T-helper 2 cell treated with Interferon-gamma antibody and Interleukin-4, amounts not matched to agents 100 ng/mL and 5 ng/mL, for 36 hours (primary cell): ENCODE results near the gene NOVA1. TPM values are rescaled to one million over a fixed set of nuclear protein-coding genes. Genes with fewer than 3 reads are reported as not detected.
"Not testable (repeated sequence)": the region's sequence is repeated elsewhere in the genome, so short reads cannot be mapped to it uniquely, and the experiment has no call there.

Experiments used
- intact Hi-C: fragments of 100-400 bp; cut with micrococcal nuclease; formaldehyde crosslinking; loops from one replicate; pipeline ENCODE4 v1.15.1; 2023
- total RNA-seq: library from RNA; stranded (reverse); gene quantifications from 2 replicates; pipeline ENCODE4 v1.2.3, GENCODE V29; 2022

The NOVA1 gene, protein sequence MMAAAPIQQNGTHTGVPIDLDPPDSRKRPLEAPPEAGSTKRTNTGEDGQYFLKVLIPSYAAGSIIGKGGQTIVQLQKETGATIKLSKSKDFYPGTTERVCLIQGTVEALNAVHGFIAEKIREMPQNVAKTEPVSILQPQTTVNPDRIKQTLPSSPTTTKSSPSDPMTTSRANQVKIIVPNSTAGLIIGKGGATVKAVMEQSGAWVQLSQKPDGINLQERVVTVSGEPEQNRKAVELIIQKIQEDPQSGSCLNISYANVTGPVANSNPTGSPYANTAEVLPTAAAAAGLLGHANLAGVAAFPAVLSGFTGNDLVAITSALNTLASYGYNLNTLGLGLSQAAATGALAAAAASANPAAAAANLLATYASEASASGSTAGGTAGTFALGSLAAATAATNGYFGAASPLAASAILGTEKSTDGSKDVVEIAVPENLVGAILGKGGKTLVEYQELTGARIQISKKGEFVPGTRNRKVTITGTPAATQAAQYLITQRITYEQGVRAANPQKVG
- total RNA-seq = 0.07 and 0.25 TPM in 2 replicates

DNA sequence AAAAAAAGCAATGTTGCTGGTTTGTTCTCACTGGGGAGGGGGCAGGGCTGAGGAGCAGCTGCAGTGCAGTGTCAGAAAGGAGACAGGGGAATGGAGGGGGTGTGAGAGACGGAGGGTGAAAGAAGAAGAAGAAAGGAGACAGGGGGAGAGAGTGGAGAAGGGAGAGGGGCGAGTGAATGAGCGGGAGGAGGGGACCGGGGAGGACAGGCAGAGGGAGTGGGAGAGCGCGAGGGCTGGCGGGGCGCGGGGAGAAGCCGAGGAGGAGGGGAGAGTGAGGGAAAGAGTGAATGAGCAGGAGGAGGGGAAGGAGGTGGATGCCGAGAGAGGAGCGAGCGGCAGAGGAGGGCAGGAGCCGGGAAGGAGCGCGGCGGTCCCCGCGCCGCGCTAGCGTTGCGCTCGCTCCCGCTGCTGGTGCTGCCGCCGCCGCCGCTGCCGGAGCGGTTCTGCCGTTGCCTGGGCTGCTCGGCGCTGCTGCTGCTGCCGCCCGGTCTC is at the start of gene NOVA1:
TSS of gene NOVA1 (minus strand) at position 445 of the 492 bp plus-strand sequence. CDS start 597 bp downstream, outside the sequence.
- intact Hi-C loops = no loop called here

DNA sequence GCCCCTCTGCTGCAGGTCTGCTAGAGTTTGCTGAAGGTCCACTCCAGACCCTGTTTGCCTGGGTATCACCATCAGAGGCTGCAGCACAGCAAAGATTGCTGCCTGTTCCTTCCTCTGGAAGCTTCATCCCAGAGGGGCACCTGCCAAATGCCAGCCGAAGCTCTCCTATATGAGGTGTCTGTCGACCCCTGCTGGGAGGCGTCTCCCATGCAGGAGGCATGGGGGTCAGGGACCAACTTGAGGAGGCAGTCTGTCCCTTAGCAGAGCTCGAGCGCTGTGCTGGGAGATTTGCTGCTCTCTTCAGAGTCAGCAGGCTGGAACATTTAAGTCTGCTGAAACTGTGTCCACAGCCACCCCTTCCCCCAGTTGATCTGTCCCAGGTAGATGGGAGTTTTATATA is 47.2 kb upstream of the NOVA1 start:
- intact Hi-C loops = not testable (repeated sequence)

DNA sequence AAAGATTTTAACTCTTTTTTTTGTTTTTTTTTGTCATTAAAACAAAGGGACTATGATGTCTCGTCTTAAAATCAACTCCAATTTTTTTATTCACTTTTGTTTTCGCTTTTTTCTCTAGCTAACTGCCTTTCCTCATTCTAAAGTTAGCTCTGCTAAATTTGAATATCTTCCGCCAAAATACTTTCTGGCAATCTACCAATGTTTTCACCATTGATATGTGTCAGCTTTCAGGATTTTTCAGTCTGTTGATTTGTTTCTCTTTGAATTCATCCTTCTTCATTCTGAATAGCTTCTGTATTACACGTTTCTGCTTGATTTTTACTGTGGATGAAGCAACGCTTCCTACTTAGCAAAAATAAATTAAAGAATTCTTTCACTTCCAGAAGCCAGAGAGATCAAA is 38.7 kb upstream of the NOVA1 start:
- intact Hi-C loops = no loop called here

DNA sequence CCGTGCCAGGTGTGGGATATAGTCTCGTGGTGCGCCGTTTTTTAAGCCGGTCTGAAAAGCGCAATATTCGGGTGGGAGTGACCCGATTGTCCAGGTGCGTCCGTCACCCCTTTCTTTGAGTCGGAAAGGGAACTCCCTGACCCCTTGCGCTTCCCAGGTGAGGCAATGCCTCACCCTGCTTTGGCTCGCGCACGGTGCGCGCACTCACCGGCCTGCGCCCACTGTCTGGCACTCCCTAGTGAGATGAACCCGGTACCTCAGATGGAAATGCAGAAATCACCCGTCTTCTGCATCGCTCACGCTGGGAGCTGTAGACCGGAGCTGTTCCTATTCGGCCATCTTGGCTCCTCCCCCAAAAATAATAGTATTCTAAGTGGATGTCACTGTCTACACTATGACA is 37.1 kb upstream of the NOVA1 start:
- intact Hi-C loops = not testable (repeated sequence)

DNA sequence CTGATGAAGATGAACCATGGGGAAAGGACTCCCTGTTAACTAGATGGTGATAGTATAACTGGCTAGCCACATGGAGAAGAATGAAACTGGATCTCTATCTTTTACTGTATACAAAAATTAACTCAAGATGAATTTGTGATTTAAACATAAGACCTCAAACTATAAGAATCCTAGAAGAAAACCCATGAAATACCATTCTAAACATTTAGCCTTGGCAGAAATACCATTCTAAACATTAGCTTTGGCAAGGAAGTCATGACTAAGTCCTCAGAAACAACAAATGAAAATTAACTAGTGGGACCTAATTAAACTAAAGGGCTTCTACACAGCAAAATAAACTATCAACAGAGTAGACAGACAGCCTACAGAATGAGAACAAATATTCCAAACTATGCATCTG is 28.4 kb upstream of the NOVA1 start:
- intact Hi-C loops = no loop called here

DNA sequence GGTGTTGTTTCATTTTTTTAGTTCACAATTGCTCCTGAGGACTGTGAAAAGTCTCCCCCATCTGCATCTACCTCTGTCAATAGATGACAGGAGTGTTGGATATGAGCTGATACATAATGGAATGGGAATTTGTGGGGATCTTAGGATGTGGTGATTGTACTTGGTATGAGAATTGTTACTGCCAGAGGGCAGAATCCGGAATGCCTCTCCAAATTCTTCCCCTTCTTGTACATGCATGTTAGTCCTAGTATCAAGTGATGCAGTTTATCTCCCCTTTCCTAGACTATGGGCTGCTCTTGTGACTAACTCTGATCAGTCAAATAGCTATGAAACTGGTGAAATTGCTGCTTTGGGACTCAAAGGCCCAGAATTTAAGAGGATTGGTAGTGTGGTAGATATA is 24.8 kb upstream of the NOVA1 start:
- intact Hi-C loops = no loop called here

DNA sequence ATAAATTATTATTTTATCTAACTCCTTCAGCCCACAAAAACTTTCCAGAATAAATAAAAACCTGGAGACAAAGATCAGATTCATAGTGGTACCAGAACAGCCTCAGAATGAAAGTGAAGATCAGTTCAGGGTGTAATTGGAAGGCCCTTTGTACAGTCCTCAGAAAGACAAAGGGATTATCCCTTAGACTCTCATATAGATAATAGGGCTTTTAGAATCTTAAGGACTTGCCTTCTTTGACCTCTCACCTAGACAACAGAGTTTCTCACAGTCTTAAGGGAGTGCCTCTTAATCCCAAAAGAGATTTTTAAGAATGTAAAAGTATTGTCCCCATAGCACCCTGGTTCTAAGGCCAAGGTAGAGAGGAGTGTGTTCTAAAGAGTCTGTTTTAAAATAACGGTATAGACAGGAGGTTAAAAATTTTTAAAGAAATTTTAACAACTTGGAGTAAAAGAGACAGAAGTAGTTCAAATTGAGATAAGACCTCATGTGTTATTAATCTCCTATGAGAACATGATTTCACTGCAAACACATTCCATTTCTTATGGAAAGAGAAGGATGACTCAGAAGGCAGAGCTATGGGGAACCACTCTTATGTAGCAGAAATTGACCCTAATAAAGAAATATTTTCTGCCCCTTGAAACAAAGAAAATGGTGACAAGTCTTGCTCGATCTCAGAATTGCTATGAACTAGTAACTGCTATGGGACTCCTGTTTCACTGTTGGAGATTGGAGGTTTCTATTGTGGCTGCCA is 24.2 kb upstream of the NOVA1 start:
- intact Hi-C loops = no loop called here

DNA sequence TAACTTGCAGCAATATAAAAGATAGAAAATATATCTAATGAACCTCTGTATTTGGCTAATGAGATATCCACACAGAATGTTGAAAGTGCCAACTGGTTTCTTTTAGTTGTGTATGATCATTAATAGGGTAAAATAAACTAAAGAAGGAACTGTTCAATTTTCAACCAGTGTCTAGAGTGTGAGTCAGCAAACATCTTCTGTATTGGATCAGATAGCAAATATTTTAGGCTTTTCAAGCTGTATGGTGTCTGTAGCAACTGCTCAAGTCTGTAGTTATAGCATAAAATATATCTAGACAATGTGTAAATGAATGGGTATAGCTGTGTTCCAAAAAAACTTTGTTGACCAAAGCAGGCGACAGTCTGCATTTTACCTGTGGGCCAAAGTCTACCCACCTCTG is 23.5 kb upstream of the NOVA1 start:
- intact Hi-C loops = no loop called here

DNA sequence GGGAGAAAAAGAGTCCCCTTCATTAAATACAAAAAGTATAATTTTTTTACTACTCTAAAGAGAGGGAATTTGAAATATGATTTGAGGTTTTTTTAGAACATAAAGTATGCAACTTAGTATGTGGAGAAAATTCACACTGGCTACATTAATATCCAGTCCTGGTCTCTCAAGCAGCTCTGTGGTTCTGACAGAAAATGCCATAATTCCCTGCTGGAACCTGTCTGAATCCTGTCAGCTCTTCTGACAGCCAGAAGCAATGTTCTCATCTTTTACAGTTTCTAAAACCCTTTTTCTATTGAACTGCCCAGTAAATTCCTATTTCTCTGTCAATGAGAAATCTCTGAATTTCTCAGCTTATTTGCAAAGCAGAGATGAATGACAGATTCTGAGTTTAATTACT is 13.4 kb upstream of the NOVA1 start:
- intact Hi-C loops = no loop called here

DNA sequence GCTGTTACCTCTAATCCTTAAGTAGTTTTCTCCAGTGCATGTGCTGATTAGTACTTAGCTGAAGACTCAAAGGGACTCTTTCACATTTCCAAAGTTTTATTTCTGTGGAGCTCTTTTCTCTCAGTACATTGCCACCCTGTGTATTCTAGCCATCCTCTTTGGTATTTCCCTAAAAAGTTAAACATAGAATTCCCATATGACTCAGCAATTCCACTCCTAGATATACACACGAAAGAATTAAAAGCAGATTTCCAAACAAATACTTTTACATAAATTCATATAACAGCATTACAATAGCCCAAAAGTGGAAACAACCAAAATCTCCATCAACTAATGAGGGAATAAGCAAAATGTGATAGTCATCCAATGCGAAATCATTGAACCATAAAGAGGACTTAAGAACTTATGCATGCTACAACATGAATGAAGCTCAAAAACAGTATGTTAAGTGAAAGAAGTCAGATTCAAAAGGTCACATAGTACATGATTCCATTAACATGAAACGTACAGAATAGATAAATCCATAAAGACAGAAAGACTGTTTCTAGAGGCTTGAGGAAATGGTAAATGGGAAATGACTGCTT is 9.0 kb upstream of the NOVA1 start:
- intact Hi-C loops = no loop called here

DNA sequence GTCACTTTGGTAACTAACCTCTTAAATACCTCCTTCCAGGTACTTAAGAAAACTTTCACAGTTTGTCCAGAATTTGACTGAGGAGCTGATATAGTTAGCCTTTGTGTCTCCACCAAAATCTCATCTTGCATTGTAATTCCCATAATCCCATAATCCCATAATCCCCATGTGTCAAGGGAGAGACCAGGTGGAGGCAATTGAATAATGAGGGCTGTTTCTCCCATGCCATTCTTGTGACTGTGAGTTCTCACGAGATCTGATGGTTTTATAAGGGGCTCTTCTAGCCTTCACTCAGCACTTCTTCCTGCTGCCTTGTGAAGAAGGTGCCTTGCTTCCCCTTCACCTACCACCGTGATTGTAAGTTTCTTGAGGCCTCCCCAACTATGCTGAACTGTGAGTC is 7.8 kb upstream of the NOVA1 start:
- intact Hi-C loops = no loop called here

DNA sequence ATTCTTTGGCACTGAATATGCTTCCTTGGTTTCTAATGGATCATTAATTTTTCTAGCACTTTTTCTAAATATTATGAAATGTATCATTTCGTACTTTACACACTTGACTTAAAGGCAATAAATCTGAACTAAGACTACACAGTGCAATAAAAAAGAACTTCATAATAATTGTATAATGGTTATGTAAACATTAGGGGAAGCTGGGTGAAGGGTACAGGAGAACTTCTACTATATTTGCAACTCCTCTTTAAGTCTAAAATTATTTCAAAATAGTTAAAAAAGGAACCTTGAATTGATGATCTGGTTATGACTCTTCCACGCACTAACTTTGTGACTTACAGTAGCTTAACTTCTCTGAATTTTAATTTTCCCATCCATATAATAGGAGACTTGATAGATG is 5.1 kb upstream of the NOVA1 start:
- intact Hi-C loops = no loop called here

DNA sequence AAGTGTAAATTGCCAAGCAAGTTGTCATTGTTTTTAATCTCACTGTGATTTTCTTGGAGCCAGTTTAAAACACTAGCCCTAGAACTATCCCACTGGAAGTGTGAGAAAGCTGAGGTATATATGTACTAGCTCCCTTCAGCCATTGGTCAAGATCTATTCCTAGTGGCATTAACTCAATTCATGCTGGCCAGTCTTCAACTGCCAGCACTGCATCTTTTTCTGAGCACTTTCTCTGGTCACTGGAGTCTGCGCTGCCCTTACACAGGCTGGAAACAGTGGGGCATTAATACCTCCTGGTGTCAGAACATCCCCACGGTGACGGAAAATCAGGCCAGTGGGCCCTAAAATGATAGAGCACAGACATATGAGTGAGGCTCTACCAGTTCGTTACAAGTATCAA is 4.0 kb upstream of the NOVA1 start:
- intact Hi-C loops = no loop called here

DNA sequence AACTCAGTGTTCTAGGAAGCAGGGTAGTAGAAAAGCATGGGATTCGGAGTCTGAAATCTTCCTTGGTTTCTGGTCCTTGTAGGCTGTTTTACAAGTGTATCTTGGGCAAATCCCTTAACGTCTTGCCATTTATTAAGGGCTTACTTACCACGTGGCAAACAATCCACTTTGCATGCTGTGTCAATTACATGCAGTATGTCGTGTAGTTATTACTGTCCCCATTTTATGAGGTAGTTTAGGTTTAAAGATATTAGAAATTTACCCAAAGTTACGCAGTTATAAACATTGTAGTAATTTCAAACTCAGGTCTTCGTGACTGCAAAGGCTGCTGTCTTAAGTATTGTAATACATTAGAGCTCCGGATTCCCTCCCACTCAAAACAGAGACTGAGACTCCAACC is 1.5 kb upstream of the NOVA1 start:
- intact Hi-C loops = no loop called here

DNA sequence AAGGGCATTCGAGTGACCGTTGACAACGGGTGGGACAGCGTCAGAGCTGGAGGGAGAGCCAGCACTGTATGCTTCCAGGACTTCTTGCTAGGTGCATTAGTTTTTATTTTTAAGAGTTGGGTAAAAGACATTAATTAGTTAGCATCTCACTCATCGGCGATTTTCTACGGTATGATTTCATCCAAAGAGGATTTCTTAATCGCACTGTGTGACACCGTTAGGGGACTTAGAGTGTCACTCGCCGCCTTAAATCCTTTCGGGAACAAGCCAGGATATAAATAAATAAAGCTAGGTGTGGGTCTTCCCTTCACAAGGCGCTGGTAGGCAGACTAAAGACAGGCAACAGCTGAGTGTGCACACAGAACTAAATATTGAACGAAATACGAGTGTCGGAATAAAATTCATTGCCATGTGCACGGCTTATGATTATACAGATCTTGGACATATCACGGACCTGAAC is 869 bp upstream of the NOVA1 start:
- intact Hi-C loops = no loop called here

DNA sequence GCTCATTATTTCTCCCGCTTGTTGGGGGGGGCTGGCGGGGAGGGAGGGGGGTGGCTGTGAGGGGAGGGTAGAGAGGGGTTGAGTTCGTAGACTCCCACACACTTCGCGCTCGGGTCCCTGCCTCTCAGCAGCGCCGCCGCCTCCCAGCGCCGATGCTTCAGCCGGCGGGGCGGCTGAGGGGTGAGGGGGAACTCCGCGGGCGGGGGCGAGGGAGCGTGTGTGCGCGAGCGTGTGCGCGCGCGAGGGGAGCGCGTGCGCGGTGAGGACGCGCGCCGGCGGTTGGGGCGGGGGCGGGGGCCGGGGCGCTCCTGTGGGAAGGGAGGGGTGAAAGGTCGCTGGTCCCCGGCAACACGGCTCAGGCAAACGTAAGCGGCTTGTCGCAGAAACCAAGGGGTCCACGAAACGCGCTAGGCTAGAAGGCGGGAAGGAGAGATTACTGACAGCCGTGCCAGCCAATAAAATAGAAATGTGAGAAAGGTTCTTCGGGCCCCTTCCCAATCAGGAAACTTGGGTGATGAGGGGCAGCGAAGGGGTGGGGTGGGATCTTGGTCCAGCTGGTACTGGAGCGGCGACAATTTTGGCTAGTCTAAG is 343 bp upstream of the NOVA1 start:
- intact Hi-C loops = no loop called here

DNA sequence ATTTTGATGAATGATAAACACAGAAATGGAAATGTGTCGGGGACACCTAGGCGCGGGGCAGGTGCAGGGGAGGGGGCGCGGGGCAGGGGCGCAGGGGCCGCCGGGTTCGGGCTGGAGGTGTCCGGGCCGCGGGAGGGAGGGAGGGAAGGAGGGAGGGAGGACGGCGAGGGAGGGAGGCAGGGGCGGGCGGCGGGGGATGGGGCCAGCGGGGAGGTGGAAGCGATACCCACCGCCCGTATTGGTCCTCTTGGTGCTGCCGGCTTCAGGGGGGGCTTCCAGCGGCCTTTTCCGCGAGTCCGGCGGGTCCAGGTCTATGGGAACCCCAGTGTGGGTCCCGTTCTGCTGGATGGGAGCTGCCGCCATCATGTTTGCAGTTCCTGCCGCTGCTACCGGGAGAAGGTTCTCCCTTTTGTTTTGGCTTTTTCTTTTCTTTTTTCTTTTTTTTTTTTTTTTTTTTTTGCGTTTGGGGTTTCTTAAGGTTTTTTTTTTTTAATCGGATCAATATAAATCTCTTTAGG is 703 bp downstream of the NOVA1 start:
- intact Hi-C loops = no loop called here

DNA sequence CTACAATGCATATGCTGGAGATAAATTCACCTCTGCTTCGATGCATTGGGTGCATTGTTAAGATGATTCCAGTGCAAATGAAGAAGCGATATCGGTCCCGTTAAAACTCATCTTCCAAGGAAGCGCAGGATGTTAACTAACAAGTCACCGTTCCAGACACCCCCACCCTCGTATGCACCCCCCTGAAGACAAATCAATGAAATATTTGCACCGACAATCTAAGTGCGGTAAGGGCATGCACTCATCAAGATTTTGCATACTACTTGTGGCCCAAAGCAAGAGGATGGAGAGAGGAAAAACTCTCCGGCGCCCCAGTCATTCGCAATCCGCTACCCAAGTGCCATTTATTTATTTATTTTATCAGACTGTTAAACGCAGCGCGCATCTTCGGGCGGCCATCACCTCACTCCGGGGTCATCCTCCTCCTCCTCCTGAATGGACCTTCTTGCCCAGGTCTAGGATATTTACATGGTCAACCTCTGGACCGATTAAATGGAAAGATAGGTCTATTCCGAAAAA is 1.2 kb downstream of the NOVA1 start:
- intact Hi-C loops = no loop called here

DNA sequence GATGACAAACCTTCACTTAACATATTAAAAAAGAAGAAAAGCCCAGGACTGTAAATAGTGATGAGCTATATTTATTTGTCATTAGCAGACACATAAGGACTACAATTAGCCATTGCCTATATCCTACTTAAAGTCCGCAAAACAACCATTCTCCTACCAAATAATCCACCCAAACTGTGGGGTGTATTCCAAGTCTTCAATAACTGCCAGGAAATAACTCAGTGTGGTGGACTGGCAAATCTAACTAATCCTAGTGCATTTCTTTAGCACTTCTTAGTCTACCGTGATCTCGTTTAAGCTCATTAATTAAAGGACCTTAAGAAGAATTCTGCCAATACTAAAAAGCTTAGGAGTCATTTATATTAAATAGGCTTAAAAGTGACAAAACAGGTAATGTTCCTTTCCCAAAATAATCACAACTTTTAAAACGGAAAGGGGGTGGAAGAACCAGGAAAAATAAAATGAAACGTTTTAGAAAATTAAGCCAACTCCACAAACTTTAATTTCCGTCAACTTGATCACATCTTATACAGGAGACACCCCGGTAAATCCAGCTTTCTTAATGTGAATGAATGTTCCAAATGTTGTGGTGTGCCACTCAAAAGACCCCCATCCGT is 1.8 kb downstream of the NOVA1 start:
- intact Hi-C loops = no loop called here

DNA sequence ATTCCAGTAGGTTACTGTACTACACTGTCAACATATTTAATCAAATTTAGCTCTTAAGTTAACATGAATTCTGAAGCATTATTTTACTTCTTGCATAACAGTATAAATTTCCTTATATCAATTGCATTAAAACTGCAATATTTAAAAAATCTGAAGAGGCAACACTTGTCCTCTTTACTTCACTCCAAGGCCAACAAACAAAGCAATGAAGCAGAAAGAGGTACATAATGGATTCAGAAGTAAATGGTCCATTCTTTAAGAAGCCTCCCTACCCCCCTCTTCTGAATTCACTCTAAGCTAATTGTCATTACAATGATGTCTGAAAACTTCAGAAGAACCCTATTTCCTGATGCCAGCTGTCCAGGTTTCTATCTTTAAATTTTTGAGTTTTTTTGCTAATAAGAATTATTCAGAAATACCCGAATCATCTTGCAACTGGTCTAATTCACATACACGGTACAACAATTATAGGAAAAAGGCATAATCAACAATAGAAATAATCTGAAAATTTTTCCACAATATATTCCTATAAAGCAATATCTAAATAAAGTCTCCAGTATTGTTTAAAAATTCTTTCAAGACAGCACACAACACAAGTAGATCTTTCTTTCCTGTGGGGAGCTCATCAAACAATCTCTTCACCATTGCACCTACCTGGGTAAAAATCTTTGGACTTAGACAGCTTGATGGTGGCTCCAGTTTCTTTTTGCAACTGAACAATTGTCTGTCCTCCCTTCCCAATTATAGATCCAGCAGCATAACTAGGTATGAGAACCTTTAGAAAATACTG is 2.9 kb downstream of the NOVA1 start:
- intact Hi-C loops = no loop called here
